HepG2 (cell line): ENCODE results near the gene TMEM131L. TPM values are rescaled to one million over a fixed set of nuclear protein-coding genes. Genes with fewer than 3 reads are reported as not detected.
A peak's percentile ranks its signal among the peaks of the same experiment; 100 is the strongest.

ENCODE experiments used
- ATAC-seq: fragments of 200-7000 bp; cut with Tn5 transposase; 3 replicates; pipeline ENCODE4 v1.9.1; 2020; ENCODE audit warnings: mild to moderate bottlenecking, moderate library complexity
- BruUV-seq: library from RNA; stranded (reverse); fragments of 400-500 nt; replicated peaks from 2 replicates; lab custom pipeline; 2021; lab: Mats Ljungman, UMichigan
- CTCF ChIA-PET: fragments of 300-600 bp; formaldehyde crosslinking; extraction: SDS; loops from one replicate; lab custom pipeline; 2021; ENCODE audit warnings: low total read pairs, inconsistent platforms, low intra/inter-chr PET ratio; lab: Yijun Ruan, JAX
- POLR2A ChIA-PET: fragments of 350-600 bp; sonication (Branson Sonifier 250); formaldehyde crosslinking; loops from one replicate; lab custom pipeline; 2020; ENCODE audit warnings: antibody characterized with exemption, inconsistent platforms; lab: Yijun Ruan, JAX
- DNase-seq: peaks from one replicate; pipeline ENCODE4 v3.0.0-alpha.2; 2015; ENCODE audit warnings: low spot score
- FAIRE-seq: peaks from 3 replicates; lab custom pipeline; 2011; peaks lifted over from hg19 to GRCh38; lab: Jason Lieb, UNC
- H2AFZ ChIP-seq: one replicate; pipeline ENCODE4 v1.6.1; 2011; ENCODE audit warnings: low read length, inconsistent platforms
- H3K27ac ChIP-seq: fragments of 300-600 bp; 3 replicates; pipeline ENCODE4 v1.8.0; 2011; ENCODE audit warnings: mixed run types, mild to moderate bottlenecking, mixed read lengths, low read length, inconsistent platforms; ENCODE audit not compliant: insufficient read depth; ENCODE audit errors: extremely low read length
- H3K27me3 ChIP-seq, 2 experiments: fragments of 200-600 bp in 1 of 2; 2 replicates in 1 of 2; 3 replicates in 1 of 2; pipeline versions ENCODE4 v1.6.0 to v1.8.0; 2011; ENCODE audit warnings: low read length in 2 of 2, mild to moderate bottlenecking in 2 of 2, moderate library complexity in 2 of 2, inconsistent platforms in 1 of 2; ENCODE audit not compliant: insufficient read depth in 2 of 2, control insufficient read depth in 1 of 2
- H3K36me3 ChIP-seq, 2 experiments: fragments of 200-600 bp in 1 of 2; replicated peaks in 1 of 2; 2 replicates in 1 of 2; 3 replicates in 1 of 2; pipeline versions ENCODE4 v1.5.1 to v1.8.0; 2011; ENCODE audit warnings: low read length in 2 of 2, inconsistent platforms in 1 of 2; ENCODE audit not compliant: insufficient read depth in 2 of 2, control insufficient read depth in 1 of 2
- H3K4me1 ChIP-seq: 2 replicates; pipeline ENCODE4 v1.5.1; 2012; ENCODE audit warnings: low read length, inconsistent platforms; ENCODE audit not compliant: insufficient read depth
- H3K4me2 ChIP-seq: 2 replicates; pipeline ENCODE4 v1.6.0; 2011; ENCODE audit warnings: low read depth, low read length, inconsistent platforms
- H3K4me3 ChIP-seq, 3 experiments: fragments of 200-600 bp in 1 of 3; sonication (generic), shearing (Covaris generic) in 1 of 3; replicated peaks in 1 of 3; 2 replicates each; pipeline ENCODE4 v1.5.1; 2011 to 2016; ENCODE audit warnings: low read length in 3 of 3, inconsistent platforms in 2 of 3, low read depth in 2 of 3, mild to moderate bottlenecking in 2 of 3, control low read depth in 1 of 3, mixed read lengths in 1 of 3; ENCODE audit not compliant: insufficient read depth in 1 of 3
- H3K79me2 ChIP-seq: one replicate; pipeline ENCODE4 v1.6.1; 2011; ENCODE audit warnings: low read length, inconsistent platforms; ENCODE audit not compliant: insufficient read depth
- H3K9ac ChIP-seq: 2 replicates; pipeline ENCODE4 v1.6.0; 2011; ENCODE audit warnings: mild to moderate bottlenecking, low read depth, low read length, inconsistent platforms; ENCODE audit not compliant: insufficient read depth
- H3K9me3 ChIP-seq: 2 replicates; pipeline ENCODE4 v1.5.1; 2012; ENCODE audit warnings: mild to moderate bottlenecking, low read length
- H4K20me1 ChIP-seq: 2 replicates; pipeline ENCODE4 v1.6.0; 2011; ENCODE audit warnings: inconsistent platforms, mild to moderate bottlenecking, low read length, moderate library complexity; ENCODE audit not compliant: insufficient read depth
- ARID2 ChIP-seq: sonication (generic); formaldehyde crosslinking; IDR thresholded peaks from 2 replicates; pipeline ENCODE4 v1.8.1; 2022; ENCODE audit warnings: mild to moderate bottlenecking, missing genetic modification reagents, borderline replicate concordance
- CBFB ChIP-seq: sonication (generic); formaldehyde crosslinking; IDR thresholded peaks from 2 replicates; pipeline ENCODE4 v1.4.0; 2020; ENCODE audit warnings: missing genetic modification reagents
- CREM ChIP-seq, 2 experiments: sonication (generic) in 1 of 2; formaldehyde crosslinking in 1 of 2; IDR thresholded peaks; 2 replicates each; pipeline versions ENCODE4 v1.4.0 to v1.6.1; 2016 to 2020; ENCODE audit warnings: antibody characterized with exemption in 1 of 2, mild to moderate bottlenecking in 1 of 2, missing genetic modification reagents in 1 of 2
- E2F1 ChIP-seq: sonication (generic); formaldehyde crosslinking; IDR thresholded peaks from 2 replicates; pipeline ENCODE4 v1.5.0; 2020; ENCODE audit warnings: missing genetic modification reagents
- KAT2B ChIP-seq: fragments of 150-350 bp; IDR thresholded peaks from 2 replicates; pipeline ENCODE4 v1.6.1; 2014; ENCODE audit warnings: low read depth, low read length, borderline replicate concordance
- POLR2A ChIP-seq, 2 experiments: IDR thresholded peaks; 2 replicates each; pipeline ENCODE4 v1.6.1; 2011; ENCODE audit warnings: low read depth in 2 of 2, low read length in 2 of 2, mild to moderate bottlenecking in 1 of 2, moderate library complexity in 1 of 2; ENCODE audit not compliant: insufficient read depth in 1 of 2
- STAT5B ChIP-seq: sonication (generic); formaldehyde crosslinking; IDR thresholded peaks from 2 replicates; pipeline ENCODE4 v1.4.0; 2020; ENCODE audit warnings: missing genetic modification reagents
- U2AF1 ChIP-seq: fragments of 200-400 bp; formaldehyde crosslinking; optimal IDR thresholded peaks from 2 replicates; pipeline ENCODE3; 2017; ENCODE audit warnings: mild to moderate bottlenecking, low read depth, low read length
- ZBTB21 ChIP-seq: sonication (generic); formaldehyde crosslinking; IDR thresholded peaks from 2 replicates; pipeline ENCODE4 v1.4.0; 2020; ENCODE audit warnings: missing genetic modification reagents
- ZNF704 ChIP-seq: sonication (generic); formaldehyde crosslinking; IDR thresholded peaks from 2 replicates; pipeline ENCODE4 v1.8.1; 2023; ENCODE audit warnings: mild to moderate bottlenecking, inconsistent platforms, moderate library complexity, missing genetic modification reagents, borderline replicate concordance
- ZNF792 ChIP-seq: IDR thresholded peaks from 2 replicates; pipeline ENCODE4 v1.6.1; 2016
- ZSCAN29 ChIP-seq: sonication (generic); formaldehyde crosslinking; conservative IDR thresholded peaks from 2 replicates; pipeline ENCODE4 v1.4.0; 2020; ENCODE audit warnings: mild to moderate bottlenecking, missing genetic modification reagents
- WGBS: methylation state at CpG from one replicate; pipeline ENCODE4 v1.1.6; 2017; ENCODE audit warnings: low lambda C conversion rate; 5-methylcytosine and 5-hydroxymethylcytosine counted together
- in situ Hi-C: cut with HindIII; loops from 2 replicates; pipeline ENCODE4 v1.10.0; 2017; ENCODE audit warnings: low pct_unique_long_range_greater_than_20kb; ENCODE audit not compliant: extremely low pct_ligation_motif_present
- intact Hi-C: fragments of 100-400 bp; cut with micrococcal nuclease; formaldehyde crosslinking; loops from one replicate; pipeline ENCODE4 v1.10.0; 2022; ENCODE audit not compliant: unreplicated experiment
- polyA plus RNA-seq, 8 experiments: library from polyadenylated mRNA; depleted of rRNA in 3 of 8; stranded (reverse) in 7 of 8; unstranded in 1 of 8; fragments of >200 nt; fragmentation: Illumina TruSeq in 4 of 8; extraction: Trizol in 4 of 8; gene quantifications; 2 replicates each; pipeline versions ENCODE4 v1.2.1 to v1.2.3, GENCODE V29; 2011 to 2016; ENCODE audit warnings: low read depth in 4 of 8, missing spikeins in 1 of 8, mixed read lengths in 1 of 8; ENCODE audit not compliant: insufficient read depth in 1 of 8
- total RNA-seq, 5 experiments: library from RNA; depleted of rRNA; stranded (reverse); fragments of >200 nt; fragmentation: Illumina TruSeq; extraction: Trizol; gene quantifications; 2 replicates each; pipeline ENCODE4 v1.2.3, GENCODE V29; 2016; ENCODE audit warnings: low read depth in 1 of 5

Gene TMEM131L
- total and polyA plus RNA-seq, 2 of the 13 experiments (the other 11 are each of a cell fraction or from before 2014, with no cell fraction given): 2.2 to 4.5 TPM

GRCh38 chr4:153474251-153474650, 8.1 kb downstream of the TMEM131L start (continued):
- TF ChIP-seq ZNF792: no peak
- no peak for TF ChIP-seq POLR2A (IDR thresholded peaks at IDR 0.05; ENCODE audit: insufficient read depth in 1 of 2, low read depth in 2 of 2, low read length in 2 of 2)
- TF ChIP-seq ARID2 (CRISPR knock-in tag): no peak
- no peak for TF ChIP-seq CBFB
- TF ChIP-seq, all 625 proteins: peak for 0

GRCh38 chr4:153476829-153477574, 10.8 kb downstream of the TMEM131L start:
- no peak for ATAC-seq
- H3K27me3 ChIP-seq: no peaks in the 10 kb centered on the region
- FAIRE-seq: no peak
- H3K4me3 ChIP-seq: no peak overlapping the region
- H3K4me1 ChIP-seq: no peaks in the 10 kb centered on the region
- H3K4me2 ChIP-seq: no peak overlapping the region
- no peaks in the 10 kb centered on the region for H3K36me3 ChIP-seq
- H3K27ac ChIP-seq: no peak overlapping the region
- no peak overlapping the region for H3K9ac ChIP-seq
- in situ Hi-C loops (no loop called here), intact Hi-C loops (no loop called here)
- H3K79me2 ChIP-seq: no peaks in the 10 kb centered on the region
- no peaks in the 10 kb centered on the region for H3K9me3 ChIP-seq
- no peak for DNase-seq
- no TSS peak for BruUV-seq
- CTCF ChIA-PET: no interaction called here
- TF ChIP-seq STAT5B (CRISPR knock-in tag) (no peak), KAT2B (no peak), ZNF704 (CRISPR knock-in tag) (no peak), ZBTB21 (CRISPR knock-in tag) (no peak), E2F1 (CRISPR knock-in tag) (0 out of 2 replicates have a peak, but pooled peaks have one; percentile 8), U2AF1 (no peak), ZSCAN29 (CRISPR knock-in tag) (no peak), CREM (IDR thresholded peaks at IDR 0.05) (no peak), CREM (CRISPR knock-in tag; IDR thresholded peaks at IDR 0.05) (no peak)
- H2AFZ ChIP-seq: no peak overlapping the region
- 87% methylated on average over 8 of the region's 8 CpGs for WGBS
- POLR2A ChIA-PET: no interaction called here
- no peaks in the 10 kb centered on the region for H4K20me1 ChIP-seq
